ENCODE results near the gene DAAM1. TPM values are rescaled to one million over a fixed set of nuclear protein-coding genes. Genes with fewer than 3 reads are reported as not detected.

Gene DAAM1
- total RNA-seq, 6 donors from 2014 or later, result 34.4 to 94.4 (median 55.5) TPM

DNA sequence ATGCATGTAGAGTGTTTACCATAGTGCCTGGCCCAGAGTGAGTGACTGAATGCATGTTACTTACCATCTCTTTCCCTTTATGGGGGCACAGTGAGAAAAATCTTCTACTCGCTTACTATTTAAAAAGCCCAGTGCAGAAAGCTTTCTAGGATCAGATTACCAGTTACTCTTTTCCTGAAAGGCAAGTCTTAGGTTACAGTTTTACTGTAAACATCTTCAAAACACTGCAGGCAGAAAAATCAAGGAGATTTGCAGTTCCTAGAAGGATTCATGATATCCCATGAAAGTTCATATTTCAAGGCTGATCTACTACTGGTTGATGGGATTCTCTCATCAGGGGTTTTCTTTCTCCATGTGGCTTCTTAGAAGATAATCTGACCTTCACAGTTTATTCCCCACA lies 29.3 kb upstream of the DAAM1 start:
- Histone ChIP-seq H3K9me3 (no peaks in the 10 kb centered on the region), H3K4me3 (no peak overlapping the region), H3K4me1 (peaks cover 0 to 13% (median 6%) of the 10 kb centered on the region in 4 donors), H3K27me3 (no peaks in the 10 kb centered on the region), H3K36me3 (no peaks in the 10 kb centered on the region), H3K27ac (no peak overlapping the region)
- WGBS, 2 donors, result 83 to 89% methylated on average over 1 of the region's 1 CpG
- DNase-seq (no peak), ATAC-seq (ENCODE audit: low FRiP score in 2 of 2) (no peak)
- no peak for TF ChIP-seq EP300 (IDR thresholded peaks at IDR 0.05)
- TF ChIP-seq POLR2AphosphoS5 (IDR thresholded peaks at IDR 0.05), result no peak
- TF ChIP-seq, protein P1, sequence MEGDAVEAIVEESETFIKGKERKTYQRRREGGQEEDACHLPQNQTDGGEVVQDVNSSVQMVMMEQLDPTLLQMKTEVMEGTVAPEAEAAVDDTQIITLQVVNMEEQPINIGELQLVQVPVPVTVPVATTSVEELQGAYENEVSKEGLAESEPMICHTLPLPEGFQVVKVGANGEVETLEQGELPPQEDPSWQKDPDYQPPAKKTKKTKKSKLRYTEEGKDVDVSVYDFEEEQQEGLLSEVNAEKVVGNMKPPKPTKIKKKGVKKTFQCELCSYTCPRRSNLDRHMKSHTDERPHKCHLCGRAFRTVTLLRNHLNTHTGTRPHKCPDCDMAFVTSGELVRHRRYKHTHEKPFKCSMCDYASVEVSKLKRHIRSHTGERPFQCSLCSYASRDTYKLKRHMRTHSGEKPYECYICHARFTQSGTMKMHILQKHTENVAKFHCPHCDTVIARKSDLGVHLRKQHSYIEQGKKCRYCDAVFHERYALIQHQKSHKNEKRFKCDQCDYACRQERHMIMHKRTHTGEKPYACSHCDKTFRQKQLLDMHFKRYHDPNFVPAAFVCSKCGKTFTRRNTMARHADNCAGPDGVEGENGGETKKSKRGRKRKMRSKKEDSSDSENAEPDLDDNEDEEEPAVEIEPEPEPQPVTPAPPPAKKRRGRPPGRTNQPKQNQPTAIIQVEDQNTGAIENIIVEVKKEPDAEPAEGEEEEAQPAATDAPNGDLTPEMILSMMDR (IDR thresholded peaks at IDR 0.05), result no peak
- TF ChIP-seq POLR2A (IDR thresholded peaks at IDR 0.05), result no peak

DNA sequence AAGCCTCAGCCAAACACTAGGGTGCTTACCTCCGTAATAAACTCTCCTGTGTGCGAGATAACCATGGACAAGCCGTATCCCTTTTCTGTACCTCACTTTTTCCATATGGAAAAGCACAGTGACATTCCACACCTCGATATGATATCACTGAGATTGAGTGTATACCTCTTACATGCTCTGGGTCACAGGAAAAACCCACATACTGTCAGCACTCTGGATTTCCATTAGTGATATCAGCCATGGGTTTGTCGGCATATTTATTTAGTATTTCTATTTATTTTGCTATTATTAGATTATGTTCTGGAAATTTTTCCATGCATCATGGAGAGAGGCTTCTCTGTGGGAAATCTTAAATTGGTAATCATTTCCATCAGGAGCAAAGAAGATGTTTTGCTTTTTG lies 28.0 kb upstream of the DAAM1 start:
- H3K9me3 ChIP-seq, result no peaks in the 10 kb centered on the region
- H3K27ac ChIP-seq, result no peak overlapping the region
- H3K27me3 ChIP-seq, result no peaks in the 10 kb centered on the region
- DNase-seq, result no peak
- no peak overlapping the region for H3K4me3 ChIP-seq
- 72 to 77% methylated on average over 5 of the region's 5 CpGs for WGBS, 2 donors
- no peak for ATAC-seq (ENCODE audit: low FRiP score in 2 of 2)
- TF ChIP-seq POLR2A (IDR thresholded peaks at IDR 0.05) (no peak), POLR2AphosphoS5 (IDR thresholded peaks at IDR 0.05) (no peak), EP300 (IDR thresholded peaks at IDR 0.05) (no peak)
- TF ChIP-seq, protein P1 (IDR thresholded peaks at IDR 0.05), result no peak
- H3K36me3 ChIP-seq, result no peaks in the 10 kb centered on the region
- peaks cover 0 to 8% (median 6%) of the 10 kb centered on the region in 4 donors for H3K4me1 ChIP-seq

DNA sequence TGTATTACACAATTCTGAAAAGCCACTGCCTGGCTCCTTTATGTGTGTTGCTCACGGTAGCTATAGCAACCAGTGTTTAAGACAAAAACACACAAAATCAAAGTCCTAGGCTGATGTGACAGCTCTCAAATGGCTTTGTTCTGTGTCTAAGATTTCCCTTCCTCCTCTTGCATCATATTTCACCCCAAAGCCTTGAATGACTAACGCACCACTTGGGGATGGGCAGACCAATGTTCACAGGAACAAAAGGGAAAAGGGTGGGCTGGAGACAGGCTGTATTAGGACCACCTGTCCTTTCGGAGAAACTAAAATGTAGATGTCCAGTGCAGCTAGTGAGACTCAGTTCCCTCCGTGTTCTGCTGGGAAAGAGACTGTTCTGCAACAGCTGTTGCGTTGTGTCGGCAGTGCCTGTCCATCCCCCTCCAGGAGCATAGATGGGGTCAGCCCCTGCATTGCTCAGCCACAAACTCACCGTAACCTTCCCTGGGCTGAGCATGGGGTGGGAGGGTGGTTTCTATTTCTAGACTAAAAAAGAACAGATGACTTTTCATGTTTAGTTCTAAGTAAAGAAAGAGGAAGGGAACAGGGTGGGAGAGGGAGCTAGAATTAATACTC lies 26.8 kb upstream of the DAAM1 start:
- Histone ChIP-seq H3K4me1 (peaks cover 0 to 7% (median 4%) of the 10 kb centered on the region in 4 donors), H3K9me3 (no peaks in the 10 kb centered on the region), H3K27me3 (no peaks in the 10 kb centered on the region), H3K36me3 (no peaks in the 10 kb centered on the region), H3K27ac (no peak overlapping the region), H3K4me3 (no peak overlapping the region)
- ATAC-seq (ENCODE audit: low FRiP score in 2 of 2) (peak; percentile 61 to 89), DNase-seq (no peak)
- no peak for TF ChIP-seq POLR2A (IDR thresholded peaks at IDR 0.05)
- TF ChIP-seq, protein P1 (IDR thresholded peaks at IDR 0.05), result no peak
- no peak for TF ChIP-seq EP300 (IDR thresholded peaks at IDR 0.05)
- WGBS, 2 donors, result 44 to 55% methylated on average over 7 of the region's 7 CpGs

DNA sequence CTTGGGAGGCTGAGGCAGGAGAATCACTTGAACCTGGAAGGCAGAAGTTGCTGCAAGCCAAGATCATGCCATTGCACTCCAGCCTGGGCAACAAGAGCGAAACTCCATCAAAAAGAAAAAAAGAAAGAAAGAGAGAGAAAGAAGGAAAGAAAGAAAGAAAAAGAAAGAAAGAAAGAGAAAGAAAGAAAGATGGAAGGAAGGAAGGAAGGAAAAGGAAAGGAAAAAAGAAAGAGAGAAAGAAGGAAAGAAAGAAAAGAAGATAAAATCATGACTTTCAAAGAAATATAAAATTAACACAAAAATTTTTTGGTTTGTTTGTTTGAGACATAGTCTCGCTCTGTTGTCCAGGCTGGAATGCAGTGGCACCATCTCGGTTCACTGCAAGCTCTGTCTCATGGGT lies 22.2 kb upstream of the DAAM1 start:
- Histone ChIP-seq H3K4me3 (no peak overlapping the region), H3K9me3 (no peaks in the 10 kb centered on the region), H3K27me3 (no peaks in the 10 kb centered on the region), H3K27ac (no peak overlapping the region), H3K36me3 (no peaks in the 10 kb centered on the region), H3K4me1 (peaks cover 0 to 5% (median 2%) of the 10 kb centered on the region in 4 donors)
- DNase-seq, result no peak
- ATAC-seq (ENCODE audit: low FRiP score in 2 of 2), result no peak
- WGBS, 2 donors, result 97 to 99% methylated on average over 3 of the region's 3 CpGs
- TF ChIP-seq POLR2AphosphoS5 (IDR thresholded peaks at IDR 0.05) (no peak), POLR2A (IDR thresholded peaks at IDR 0.05) (no peak), EP300 (IDR thresholded peaks at IDR 0.05) (no peak)
- TF ChIP-seq, protein P1 (IDR thresholded peaks at IDR 0.05), result no peak

DNA sequence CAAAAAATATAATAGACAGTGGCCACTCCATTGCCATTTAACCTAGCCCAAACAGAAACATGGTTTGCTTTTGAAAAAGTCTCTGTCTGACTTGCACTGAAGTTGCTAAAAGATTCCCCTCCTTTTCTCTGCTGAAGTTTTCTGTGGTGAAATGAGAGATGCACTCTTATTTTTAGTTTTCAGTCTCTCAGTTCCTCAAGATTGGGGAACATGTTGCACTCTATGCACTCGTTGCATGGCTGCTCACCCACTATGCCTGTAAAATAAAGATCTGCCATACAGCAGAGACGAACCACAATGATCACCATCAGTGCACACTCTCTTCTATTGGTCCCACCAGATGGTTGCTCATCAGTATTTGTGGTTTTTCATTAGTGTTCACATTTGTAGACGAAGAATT lies 13.1 kb upstream of the DAAM1 start:
- TF ChIP-seq EP300 (IDR thresholded peaks at IDR 0.05), result no peak
- TF ChIP-seq POLR2A (IDR thresholded peaks at IDR 0.05), result no peak
- TF ChIP-seq, protein P1 (IDR thresholded peaks at IDR 0.05), result no peak
- TF ChIP-seq POLR2AphosphoS5 (IDR thresholded peaks at IDR 0.05), result no peak
- Histone ChIP-seq H3K27ac (no peak overlapping the region), H3K27me3 (no peaks in the 10 kb centered on the region), H3K9me3 (no peaks in the 10 kb centered on the region), H3K4me1 (no peaks in the 10 kb centered on the region), H3K36me3 (no peaks in the 10 kb centered on the region), H3K4me3 (no peak overlapping the region)
- 76 to 79% methylated on average over 3 of the region's 3 CpGs for WGBS, 2 donors
- ATAC-seq (ENCODE audit: low FRiP score in 2 of 2) (no peak), DNase-seq (no peak)

All from upper lobe of left lung (tissue), 6 donors.